ENCODE results near the gene ADGRV1.
"Not testable (repeated sequence)": the region's sequence is repeated elsewhere in the genome, so short reads cannot be mapped to it uniquely, and the experiment has no call there.

Gene ADGRV1

DNA sequence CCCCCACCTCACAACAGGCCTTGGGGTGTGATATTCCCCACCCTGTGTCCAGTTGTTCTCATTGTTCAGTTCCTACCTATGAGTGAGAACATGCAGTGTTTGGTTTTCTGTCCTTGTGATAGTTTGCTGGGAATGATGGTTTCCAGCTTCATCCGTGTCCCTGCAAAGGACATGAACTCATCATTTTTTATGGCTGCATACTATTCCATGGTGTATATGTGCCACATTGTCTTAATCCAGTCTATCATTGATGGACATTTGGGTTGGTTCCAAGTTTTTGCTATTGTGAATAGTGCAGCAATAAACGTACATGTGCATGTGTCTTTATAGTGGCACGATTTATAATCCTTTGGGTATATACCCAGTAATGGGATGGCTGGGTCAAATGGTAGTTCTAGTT, 41.7 kb downstream of the ADGRV1 start:
- DNase-seq (ENCODE audit: low spot score), result not testable (repeated sequence)

DNA sequence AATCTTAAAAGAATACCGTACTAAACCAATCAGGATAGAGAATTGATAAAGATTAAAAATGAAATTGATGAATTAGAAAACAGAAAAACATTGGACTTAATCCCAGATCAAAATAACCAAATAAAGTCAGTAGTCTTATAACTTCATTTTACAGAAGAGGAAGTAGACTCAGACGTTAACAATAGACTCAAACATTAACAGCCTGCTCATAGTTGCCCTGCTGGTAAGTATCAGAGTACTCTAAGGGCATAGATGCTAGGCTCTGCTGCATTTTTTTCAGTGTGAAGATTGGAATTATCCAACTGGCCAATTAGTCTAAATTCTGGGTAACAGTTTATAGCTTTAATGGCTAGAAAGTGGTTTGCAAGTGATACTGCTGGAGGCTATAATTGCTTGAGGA, 42.9 kb downstream of the ADGRV1 start:
- DNase-seq (ENCODE audit: low spot score), result no peak

DNA sequence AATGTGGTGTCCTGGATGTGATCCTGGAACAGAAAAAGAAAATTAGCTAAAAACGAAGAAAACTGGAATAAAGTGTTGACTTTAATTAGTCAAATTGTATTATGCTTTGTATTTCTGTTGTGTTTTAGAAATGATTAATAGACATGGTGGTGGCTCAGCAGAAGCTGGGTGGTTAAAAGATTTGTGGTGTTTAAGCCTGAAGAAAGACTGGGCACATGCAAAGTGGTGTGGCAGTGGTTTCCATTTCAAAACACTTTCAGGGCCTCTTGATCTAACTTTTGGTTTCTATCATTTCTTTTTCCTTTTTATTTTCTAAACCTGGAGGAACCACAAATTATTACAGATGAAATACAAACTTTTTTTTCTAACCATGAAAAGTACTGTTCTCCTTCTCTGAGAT, 44.1 kb downstream of the ADGRV1 start:
- no peak for DNase-seq (ENCODE audit: low spot score)

DNA sequence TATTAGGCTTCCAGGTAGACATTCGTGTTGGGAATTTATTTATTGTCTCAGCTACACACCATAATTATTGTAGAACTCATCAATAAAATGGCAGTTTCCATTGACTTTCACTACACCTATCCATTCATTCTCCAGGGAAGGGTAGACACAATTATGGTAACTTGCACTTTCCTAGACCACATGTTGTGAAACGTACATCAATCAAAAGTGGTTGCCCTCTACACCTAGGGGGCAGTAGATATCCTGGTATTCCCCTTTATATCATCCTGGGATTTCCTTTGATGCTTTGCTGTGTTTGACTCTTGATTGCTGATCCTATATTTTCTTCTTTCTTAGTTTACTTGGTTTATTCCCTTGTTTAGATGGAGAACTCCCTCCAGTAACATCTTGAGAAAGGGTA, 47.9 kb downstream of the ADGRV1 start:
- no peak for DNase-seq (ENCODE audit: low spot score)

DNA sequence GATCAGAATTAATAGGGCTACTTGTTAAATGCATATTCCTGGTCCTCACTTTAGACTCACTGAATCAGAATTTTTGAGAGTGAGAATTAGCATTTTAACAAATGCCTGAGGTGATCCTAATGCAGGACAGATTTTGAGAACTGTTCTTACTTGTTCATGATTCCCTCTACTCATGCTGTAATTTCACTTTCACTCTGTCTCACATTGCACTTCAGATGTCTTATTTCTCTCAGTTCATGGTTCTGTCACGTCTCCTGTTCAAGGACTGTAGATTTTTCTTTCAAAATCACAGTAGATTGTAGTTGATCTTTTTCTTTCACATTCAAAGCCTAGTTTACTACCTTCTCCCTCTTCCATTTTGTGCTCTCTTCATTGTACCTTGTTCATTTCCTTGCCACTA, 54.3 kb downstream of the ADGRV1 start:
- no peak for DNase-seq (ENCODE audit: low spot score)

DNA sequence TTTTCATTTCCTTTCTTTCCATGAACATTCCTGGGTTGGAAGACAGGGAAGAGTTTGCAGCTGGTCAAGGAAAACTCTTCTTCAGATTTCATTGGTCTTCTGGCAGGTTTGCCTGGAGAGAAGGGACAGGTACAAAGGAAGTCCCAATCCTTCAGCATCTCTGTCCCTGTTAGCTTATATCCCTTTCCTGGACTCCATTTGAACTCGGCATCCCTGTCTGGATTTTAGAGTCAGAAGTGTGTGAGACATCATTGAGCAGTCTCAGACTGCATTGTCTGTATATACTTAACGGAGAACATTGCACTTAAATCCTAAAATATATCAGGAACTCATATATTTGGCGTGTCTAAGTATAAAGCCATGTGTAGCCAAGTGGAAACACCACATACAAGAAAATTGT, 54.9 kb downstream of the ADGRV1 start:
- no peak for DNase-seq (ENCODE audit: low spot score)

DNA sequence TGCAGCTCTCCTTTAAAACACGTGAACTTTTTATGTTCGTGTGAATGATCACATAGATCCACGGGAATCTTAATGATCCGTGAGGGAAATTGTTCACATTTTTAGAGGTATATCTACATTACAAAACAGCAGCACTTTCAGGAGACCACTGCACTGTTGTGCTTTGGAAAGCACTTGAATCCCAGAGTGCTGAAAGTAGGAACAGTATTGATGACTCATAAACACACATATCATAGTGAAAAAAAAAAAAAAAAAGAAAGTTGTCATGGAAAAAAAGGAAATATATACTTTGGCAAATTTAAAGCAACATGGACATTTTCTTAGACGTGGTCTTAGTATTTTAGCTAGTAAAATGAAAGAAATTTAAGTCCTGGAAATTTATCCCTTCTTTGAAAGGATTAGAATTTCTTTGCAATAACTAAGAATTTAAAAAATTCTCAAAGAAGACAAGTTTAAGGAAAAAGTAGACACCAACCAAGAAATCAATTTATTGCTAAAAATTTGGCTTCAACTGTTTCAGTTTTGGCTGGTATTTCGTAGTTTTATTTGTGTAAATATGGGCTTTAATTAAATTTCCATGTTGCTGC, 55.4 kb downstream of the ADGRV1 start:
- DNase-seq (ENCODE audit: low spot score), result no peak

DNA sequence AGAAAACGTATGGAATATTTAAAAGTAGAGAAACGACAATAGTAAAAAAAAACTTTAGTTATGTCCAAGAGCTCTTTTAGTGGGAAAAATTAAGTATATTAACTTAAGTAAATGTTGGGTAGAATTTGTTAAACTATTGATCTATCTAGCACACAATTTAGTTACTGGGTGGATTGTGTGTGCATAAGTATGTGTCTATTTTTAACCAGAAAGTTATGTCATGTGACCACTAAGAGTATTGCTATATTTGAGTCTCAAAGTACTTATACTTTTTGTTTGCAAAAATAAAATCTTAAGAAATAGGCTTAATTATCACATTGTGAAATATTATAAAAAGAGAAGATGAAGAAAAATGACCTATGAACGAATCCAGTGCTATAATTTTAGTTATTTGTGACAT, 56.8 kb downstream of the ADGRV1 start:
- DNase-seq (ENCODE audit: low spot score), result no peak

DNA sequence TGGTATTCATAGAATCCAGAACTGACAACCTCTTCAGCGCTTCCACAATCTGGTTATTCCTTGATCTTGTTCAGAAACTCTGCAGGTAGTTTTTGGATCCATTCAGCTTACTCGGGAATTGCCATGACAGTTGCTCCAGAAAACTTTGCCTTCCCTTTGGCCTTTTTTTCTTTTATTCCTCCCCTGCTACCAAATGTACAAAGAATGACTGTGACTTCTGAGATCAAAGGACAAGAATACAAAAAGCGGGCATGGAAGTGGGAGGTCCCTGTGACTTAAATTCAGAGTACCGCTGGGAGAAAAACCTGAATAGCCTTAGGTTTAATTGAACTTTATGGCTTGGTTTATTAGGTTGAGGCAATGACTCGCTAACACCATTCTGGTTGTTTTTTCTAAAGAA, 59.5 kb downstream of the ADGRV1 start:
- DNase-seq (ENCODE audit: low spot score), result no peak

DNA sequence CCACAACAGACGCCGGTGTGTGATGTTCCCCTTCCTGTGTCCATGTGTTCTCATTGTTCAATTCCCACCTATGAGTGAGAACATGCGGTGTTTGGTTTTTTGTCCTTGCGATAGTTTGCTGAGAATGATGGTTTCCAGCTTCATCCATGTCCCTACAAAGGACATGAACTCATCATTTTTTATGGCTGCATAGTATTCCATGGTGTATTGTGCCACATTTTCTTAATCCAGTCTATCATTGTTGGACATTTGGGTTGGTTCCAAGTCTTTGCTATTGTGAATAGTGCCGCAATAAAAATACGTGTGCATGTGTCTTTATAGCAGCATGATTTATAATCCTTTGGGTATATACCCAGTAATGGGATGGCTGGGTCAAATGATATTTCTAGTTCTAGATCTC, 61.2 kb downstream of the ADGRV1 start:
- DNase-seq (ENCODE audit: low spot score), result not testable (repeated sequence)

DNA sequence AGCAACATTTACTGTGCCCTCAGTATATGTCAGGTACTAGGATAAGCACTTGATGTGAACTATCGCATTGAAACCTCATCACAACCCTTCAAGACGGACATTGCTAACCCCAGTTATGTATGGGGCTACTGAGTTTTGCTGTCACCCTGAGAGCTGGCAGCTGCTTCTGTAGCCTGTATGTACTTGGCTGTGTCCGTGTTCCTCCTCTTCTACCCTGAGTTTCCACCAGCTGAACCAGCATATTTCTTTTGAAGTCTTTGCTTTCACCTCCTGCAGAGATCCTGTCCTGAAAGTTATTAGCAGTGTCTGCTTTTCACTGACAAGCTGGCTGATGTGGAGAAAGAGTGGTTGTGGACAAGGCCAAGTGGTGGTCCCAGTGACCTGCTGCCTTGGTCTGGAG, 63.3 kb downstream of the ADGRV1 start:
- DNase-seq (ENCODE audit: low spot score), result no peak

DNA sequence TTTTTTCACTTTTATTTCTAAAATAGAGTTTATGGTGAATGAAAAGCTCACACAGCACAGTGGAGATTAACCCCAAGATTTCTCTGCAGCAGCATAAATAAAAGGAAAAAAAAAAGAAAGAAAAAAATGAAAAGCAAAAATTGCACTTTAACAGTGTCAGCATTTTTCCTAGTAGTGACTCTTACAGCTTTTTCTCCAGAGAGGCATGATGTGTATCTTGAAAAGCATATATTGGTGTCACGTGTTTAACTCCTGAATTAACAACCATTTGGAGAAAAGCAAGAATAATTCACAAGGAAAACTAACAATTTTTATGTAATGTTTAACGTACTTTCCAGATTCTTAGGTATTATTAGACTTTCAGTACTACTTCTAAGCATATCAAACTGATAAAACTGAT, 67.9 kb downstream of the ADGRV1 start:
- no peak for DNase-seq (ENCODE audit: low spot score)

DNA sequence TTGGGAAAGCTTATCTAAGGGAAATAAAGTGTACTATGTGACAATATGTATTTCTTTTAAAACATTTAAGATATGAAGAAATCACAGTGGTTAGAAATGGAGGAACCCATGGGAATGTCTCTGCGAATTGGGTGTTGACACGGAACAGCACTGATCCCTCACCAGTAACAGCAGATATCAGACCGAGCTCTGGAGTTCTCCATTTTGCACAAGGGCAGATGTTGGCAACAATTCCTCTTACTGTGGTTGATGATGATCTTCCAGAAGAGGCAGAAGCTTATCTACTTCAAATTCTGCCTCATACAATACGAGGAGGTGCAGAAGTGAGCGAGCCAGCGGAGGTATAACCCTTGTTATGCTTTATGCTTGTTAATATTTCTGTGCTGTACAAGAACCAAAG, 69.9 kb downstream of the ADGRV1 start:
- DNase-seq (ENCODE audit: low spot score), result no peak

DNA sequence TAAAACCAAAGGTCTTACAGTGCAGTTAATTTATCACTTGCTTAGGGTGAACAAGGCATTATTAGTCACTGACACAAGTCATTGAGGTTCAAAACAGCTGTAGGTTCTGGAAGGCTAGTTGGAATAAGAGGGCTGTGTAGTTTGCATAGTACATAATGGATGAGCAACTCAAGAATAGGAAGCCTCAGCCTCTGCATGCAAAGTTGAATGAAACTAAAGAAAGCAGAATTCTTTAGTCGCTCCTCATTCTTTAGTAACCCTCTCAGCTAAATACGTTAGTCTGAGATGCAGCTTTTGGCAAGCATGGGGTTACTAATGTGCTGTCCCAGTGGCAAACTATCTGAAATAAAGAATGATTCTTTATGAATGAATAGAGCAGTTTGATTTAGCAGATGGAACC, 74.2 kb downstream of the ADGRV1 start:
- DNase-seq (ENCODE audit: low spot score), result no peak

DNA sequence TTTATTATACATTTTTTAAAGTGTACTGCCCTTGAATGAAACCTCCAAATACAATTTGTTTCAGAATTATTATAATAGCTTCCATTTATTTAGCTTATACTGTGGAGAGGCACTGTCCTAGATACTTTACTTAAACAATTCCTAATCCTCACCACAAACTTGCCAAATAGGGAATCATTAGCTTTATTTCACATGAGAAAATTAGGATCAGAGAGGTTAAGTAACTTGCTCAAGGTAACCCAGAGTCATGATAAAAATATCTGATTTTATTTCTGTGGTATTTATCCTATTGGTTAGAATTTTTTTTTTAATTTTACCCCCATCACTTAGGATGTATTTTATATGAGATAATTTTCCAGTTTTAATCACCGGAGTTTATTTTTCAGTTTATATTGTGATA, 78.4 kb downstream of the ADGRV1 start:
- no peak for DNase-seq (ENCODE audit: low spot score)

DNA sequence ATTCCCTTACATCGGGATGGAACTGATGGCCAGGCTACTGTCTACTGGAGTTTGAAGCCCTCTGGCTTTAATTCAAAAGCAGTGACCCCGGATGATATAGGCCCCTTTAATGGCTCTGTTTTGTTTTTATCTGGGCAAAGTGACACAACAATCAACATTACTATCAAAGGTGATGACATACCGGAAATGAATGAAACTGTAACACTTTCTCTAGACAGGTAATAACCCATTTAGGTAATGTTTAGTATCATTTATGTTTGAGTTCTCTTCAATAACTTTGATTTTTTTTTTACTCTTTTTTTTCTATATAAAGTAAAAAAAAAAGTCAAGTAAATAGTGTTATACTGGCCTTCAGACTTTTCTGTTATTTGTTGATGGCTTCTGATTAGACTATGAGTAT, 79.1 kb downstream of the ADGRV1 start:
- DNase-seq (ENCODE audit: low spot score), result no peak

DNA sequence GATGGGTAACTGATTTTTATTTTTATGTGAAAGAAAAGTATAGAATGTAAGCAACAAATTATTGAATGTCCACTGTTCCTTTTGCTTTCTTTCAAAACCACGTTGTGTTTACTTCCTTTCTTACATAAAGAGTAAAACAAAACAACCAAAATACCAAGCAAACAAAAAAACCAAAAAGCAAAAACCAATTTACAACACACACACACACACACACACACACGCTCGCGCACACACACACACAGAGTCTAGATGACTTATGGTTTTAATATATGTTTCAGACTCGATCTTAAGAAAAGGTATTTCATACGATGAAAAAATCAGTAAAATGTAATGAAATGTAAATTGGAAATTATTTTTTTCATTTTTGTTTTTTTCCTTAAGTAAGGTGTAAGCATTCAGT, 80.3 kb downstream of the ADGRV1 start:
- no peak for DNase-seq (ENCODE audit: low spot score)

DNA sequence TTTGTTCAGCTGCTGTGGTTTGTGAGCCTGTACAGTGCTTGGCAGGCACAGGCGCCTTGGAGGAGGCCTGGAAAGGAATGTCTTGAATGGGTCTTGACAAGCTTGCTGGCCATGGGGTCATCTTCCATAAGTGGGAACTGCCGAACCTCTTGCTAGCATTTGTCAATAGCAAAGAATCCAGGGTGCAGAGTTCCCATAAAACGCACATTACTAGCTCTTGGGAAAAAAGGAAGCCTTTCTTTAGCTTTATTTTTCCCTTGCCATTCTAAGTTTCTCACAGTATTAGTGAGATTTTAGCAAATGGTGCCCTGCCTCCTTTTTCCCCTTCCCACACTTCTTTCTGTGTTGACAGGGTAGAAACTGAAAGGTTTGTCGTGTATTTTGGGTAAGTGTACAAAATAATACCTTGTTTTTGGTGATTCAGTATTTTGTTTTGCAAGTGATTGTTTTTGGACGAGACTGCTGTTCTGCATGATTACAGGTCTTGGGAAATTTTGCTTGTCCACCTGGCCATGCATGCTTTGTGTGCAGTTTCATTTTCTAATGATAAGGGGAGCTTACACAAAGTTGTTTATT, 82.0 kb downstream of the ADGRV1 start:
- DNase-seq (ENCODE audit: low spot score), result no peak

DNA sequence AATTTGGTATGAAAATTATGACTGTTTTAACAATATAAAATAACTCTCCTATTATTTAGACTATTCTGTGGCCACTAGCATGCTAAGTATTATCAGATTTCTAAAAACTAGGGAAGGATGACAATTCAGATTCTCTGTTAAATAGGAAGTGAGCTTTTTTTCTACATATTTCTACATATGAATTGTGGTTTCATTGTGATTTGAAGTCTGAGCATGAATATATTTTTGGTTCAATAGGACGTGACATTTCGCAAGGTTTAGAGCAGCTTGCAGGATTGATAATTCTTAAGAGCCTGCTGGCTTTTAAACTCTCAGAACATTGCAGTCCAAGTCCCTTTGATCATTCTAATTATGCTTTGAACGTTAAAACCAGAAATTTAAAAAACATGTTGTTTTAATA, 82.9 kb downstream of the ADGRV1 start:
- no peak for DNase-seq (ENCODE audit: low spot score)

DNA sequence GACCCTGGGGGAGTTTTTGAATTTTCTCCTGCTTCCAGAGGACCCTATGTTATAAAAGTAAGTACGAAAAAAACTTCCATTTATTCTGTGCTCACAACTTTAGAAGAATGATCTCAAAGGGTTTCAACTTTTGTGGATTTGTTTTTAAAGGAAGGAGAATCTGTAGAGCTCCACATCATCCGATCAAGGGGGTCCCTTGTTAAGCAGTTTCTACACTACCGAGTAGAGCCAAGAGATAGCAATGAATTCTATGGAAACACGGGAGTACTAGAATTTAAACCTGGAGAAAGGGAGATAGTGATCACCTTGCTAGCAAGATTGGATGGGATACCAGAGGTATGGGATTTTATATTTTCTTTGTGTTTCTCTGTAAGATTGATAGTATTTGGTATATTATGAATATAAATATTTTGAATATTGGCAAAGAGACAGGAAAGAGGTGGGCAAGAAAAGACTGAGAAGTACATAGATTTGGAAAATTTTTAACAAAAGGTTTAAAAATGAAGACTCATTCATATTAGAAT, 84.2 kb downstream of the ADGRV1 start:
- no peak for DNase-seq (ENCODE audit: low spot score)

DNA sequence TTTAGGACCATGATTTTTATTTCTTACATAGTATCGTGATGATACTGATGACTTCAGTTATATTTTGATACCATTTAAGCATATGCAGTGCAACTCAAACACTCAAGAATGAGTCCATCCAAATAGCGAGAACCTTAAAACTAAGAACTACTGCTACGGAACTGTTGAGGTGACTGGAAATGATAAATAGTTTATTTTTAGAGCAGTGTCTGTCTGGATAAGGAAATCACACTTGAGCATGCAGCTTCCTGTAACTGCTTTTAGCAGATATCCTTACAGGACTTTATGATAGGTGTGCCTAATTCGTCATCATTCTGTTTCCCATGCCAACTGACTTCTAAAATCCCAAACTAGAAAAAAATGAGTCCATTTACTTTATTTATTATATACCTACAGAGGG, 85.5 kb downstream of the ADGRV1 start:
- no peak for DNase-seq (ENCODE audit: low spot score)

DNA sequence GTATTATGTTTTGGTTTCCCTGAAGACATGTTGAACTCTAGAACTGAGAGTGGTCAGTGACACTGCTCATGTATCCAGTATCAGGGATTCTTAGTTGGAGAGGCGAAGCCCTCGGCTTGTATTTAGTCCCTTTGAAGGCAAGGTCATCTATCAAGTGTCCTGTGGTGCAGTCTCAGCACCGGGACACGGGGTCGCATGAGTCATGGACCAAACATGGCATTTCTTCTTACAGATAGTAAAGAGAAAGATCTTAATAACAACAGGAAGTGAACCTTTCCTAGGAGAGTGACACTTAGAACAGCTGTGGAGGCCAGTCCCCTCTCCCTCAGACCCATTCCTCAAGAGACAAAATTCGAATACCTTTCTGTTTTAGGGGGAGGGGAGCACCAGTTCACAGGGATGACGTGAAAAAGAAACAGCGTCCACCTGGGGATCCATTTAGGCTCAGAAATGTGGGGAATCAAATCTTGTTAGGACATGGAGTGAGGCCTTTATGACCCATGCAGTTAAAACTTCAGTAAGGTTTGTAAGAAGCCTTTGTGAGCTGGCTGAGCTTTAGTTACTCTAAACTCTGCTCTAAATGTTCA, 86.5 kb downstream of the ADGRV1 start:
- no peak for DNase-seq (ENCODE audit: low spot score)

DNA sequence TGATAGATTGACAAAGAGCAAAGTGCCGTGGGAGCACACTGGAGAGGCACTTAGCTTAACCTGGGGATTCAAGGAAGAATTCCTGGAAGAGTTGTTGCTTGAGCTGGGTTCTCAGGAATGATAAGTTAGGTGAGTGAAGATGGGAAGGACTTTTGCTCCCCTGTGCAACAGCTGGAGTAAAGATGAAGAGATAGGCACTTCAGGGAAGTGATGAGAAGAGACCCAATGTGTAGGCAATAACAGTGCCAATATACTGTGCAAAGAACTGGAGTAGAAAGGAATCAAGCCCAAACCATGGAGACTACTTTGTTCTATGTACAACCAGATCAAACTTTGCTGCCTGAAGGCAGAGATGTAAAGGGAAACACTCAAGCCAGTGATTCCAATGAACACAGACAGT, 92.2 kb downstream of the ADGRV1 start:
- no peak for DNase-seq (ENCODE audit: low spot score)

DNA sequence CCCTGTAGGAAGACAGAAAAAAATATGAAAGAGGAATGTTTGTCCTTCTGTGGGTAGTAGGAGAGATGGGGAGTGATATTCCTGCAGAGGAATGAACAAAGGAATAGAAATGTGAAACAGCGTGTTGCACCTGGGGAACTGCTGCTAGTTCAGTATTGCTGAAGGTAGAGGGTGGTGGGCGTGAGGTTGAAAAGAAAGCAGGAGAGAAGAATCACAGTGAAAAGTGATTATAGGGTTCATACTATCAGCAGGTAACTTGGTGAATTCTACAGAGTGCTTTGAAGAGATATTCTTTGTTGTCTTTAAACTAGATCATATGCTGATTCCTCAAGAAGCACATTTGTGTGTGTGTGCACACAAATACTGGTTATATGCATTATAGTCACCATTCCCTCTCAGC, 95.6 kb downstream of the ADGRV1 start:
- DNase-seq (ENCODE audit: low spot score), result no peak

All from left forelimb (tissue), 1 donor.